H54 (cell line): ENCODE measurements around the gene ZFR.
"Not testable (repeated sequence)": the region's sequence is repeated elsewhere in the genome, so short reads cannot be mapped to it uniquely, and the experiment has no call there.

Source experiments
- DNase-seq: peaks from one replicate; pipeline ENCODE4 v3.0.0; 2011; ENCODE audit warnings: low spot score, mixed read lengths; ENCODE audit not compliant: insufficient read length
- FAIRE-seq: peaks from 3 replicates; lab custom pipeline; 2011; peaks lifted over from hg19 to GRCh38; lab: Jason Lieb, UNC
- POLR2A ChIP-seq: IDR thresholded peaks from 2 replicates; pipeline ENCODE4 v1.6.1; 2011; ENCODE audit warnings: low read depth, mild to moderate bottlenecking, low read length

ZFR gene

DNA sequence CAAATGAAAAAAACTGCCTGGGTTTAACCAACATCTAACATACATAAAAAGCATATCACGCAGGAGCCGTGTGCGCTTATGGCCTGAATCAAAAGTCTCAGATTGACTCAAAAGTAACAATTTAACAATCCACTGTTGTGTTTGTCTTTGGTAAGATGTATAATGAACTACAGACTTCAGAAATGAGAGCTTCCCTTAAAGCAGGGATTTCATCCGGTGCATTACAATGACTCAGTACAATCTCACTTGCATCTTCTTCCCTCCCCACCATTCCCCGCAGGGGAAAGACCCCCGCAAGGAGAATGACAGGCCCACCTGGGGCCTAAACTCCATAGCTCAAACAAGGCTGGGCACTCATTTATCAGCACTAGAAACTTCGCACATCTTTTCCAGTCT is 1.4 kb downstream of the ZFR start:
- TF ChIP-seq POLR2A: no peak
- peak; percentile 30 for FAIRE-seq
- no peak for DNase-seq

DNA sequence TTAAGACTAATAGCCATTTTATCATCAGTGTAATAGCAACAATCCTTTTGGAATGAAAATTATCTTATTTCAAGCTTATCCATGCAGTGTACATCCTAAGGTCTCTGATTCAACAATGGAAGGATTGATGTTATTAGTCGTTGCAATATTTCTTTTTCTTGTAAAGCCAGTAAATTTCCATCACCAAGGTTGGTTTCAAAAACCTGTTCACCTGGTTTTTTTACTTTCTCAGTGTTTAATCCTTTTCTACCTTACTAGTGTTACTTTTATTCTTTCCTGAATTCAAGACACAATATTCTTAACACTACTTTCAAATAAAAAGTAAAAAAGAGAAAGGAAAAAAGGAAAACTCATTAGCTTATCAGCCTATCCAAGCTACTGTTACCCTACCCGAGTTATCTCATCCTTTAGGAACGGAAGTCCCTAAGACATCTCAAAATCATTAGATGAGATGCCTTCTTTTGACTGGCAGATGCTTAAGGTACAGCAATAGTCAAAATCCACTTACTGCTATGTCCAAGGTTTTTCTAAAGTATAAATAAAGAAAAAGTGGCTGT is 5.4 kb downstream of the ZFR start:
- no peak for TF ChIP-seq POLR2A
- DNase-seq (no peak), FAIRE-seq (peak; percentile 71)

DNA sequence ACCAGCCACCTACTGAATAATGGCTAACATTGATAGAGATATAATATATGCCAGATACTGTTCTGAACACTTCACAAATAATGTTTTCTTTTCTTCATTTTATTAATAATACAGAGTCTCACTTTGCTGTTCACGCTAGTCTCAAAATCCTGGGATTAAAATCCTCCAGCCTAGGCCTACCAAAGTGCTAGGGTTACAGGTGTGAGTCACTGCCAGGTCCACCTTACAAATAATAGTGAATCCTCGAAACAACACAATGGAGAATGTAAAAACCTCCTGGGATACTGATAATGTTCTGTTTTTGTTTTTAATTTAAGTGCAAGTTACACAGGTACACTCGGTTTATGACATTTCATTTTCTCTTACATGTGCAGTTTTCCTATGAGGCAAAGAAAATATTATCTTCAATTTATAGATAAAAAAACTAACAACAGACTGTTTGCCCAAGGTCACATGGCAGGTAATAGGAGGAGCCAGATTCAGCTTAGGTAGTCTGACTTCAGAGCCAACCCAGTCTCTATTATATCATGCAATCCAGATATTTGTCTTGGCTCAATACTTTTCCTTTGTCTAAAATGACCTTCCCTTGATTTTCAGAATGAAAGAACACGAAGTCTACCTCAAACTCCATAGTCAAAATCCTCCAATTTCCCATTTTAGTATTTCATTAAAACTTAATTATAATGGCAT is 7.8 kb downstream of the ZFR start:
- peak; percentile 82 for FAIRE-seq
- DNase-seq: no peak
- TF ChIP-seq POLR2A: no peak

DNA sequence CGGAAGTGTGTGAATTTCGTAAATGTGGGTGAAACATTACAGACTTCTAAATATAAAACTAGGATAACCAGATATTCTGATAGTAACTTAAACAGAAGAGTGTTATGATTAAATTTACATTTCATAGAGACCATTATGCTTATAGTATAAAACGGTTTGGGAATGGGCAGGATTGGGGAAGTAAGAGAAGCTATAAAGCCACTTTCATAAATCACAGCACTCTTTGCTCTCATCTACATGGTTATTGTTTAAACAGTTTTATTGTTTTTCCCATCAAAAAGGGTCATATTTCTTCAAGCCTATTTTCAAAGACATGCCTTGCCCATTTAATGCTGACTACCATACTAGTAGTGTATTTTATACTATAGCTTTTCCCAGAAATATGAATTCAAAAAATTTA is 9.2 kb downstream of the ZFR start:
- TF ChIP-seq POLR2A: no peak
- DNase-seq (no peak), FAIRE-seq (peak; percentile 52)

DNA sequence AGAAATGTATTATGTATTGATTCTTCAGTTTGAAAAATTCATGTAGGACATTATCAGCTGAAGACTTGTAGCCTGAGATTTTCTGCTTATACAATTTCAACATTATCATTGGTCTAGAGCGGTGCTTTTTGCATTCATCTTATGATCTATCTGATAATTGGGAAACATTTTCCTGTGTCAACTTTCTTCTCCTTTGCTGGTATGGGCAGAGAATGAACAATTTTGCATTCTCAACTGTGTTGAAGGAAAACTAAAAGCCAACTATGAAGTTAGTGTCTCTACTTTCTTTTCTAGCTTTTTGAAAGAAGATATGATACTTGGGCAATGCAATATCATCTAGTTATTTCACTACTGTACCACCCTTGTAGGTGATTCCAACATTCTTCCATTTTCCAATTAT is 10.3 kb downstream of the ZFR start:
- no peak for DNase-seq
- TF ChIP-seq POLR2A: no peak
- peak; percentile 82 for FAIRE-seq

DNA sequence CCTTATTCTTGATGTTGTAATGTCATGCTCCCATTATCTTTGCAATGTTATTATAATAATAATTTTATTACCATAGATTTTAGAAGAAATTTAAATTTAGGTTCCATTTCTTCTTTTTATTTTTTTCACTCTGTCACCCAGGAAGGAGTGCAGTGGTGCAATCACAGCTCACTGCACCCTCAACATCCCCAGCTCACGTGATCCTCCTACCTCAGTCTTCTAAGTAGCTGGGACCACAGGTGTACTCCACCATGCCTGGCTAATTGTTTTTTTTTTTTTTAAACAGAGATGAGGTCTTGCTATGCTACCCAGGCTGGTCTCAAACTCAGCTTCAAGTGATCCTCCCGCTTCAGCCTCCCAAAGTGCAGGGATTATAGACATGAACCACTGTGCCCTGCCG is 11.9 kb downstream of the ZFR start:
- TF ChIP-seq POLR2A: no peak
- no peak for DNase-seq
- FAIRE-seq: no peak

DNA sequence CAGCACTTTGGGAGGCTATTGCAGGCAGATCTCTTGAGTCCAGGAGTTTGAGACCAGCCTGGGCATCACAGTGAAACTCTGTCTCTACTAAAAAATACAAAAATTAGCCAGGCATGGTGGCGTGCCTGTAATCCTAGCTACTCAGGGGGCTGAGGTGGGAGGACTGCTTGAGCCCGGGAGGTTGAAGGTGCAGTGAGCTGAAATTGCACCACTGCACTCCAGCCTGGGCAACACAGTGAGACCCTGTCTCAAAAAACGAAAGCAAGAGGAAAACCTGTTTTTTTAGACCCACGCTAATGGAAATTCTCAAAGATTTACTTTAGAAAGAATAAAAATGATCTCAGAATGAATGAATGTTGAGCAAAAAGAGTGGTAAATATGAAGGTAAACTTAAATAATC is 13.7 kb downstream of the ZFR start:
- DNase-seq, FAIRE-seq: not testable (repeated sequence)

DNA sequence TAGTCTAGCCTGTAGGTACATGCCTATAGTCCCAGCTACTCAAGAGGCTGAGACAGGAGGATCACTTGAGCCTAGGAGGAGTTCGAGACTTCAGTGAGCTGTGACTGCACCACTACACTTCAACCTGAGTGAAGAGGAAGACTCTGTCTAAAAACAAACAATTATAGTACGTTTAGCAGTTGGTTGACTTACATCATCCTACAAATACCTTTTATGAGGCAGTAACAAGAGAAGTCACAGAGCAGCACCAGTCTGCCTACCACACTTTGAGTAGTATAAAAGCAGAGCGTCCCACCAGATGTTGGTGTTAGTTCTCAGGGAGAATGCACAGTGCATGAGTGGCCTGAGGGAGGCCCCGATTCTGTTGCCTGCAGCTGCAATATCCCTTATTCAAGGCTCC is 16.1 kb downstream of the ZFR start:
- FAIRE-seq (no peak), DNase-seq (no peak)

DNA sequence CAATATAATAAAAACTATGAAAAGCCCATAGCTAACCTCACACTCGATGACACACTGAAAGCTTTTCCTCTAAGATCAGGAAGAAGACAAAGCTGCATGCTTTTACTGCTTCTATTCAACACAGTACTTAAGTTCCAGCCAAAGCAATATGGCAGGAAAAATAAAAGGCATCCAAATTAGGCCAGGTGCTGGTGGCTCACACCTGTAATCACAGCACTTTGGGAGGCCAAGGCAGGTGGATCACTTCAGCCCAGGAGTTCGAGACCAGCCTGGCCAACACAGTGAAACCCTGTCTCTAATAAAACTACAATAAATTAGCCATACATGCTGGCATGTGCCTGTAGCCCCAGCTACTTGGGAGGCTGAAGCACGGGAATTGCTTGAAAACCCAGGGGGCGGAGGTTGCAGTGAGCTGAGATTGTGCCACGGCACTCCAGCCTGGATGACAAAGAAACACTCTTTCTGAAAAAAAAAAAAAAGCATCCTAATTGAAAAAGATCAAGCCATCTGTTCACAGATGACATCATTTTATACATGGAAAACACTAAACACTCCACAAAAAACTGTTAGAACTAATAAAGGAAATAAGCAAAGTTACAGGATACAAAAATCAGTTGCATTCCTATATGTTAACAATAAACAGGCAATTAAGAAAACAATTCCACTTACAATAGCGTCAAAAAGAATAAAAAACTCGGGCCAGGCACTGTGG is 17.9 kb downstream of the ZFR start:
- TF ChIP-seq POLR2A: no peak
- no peak for DNase-seq
- no peak for FAIRE-seq

More for the DNA sequence above, 16.1 kb downstream of the ZFR start:
- no peak for TF ChIP-seq POLR2A

DNA sequence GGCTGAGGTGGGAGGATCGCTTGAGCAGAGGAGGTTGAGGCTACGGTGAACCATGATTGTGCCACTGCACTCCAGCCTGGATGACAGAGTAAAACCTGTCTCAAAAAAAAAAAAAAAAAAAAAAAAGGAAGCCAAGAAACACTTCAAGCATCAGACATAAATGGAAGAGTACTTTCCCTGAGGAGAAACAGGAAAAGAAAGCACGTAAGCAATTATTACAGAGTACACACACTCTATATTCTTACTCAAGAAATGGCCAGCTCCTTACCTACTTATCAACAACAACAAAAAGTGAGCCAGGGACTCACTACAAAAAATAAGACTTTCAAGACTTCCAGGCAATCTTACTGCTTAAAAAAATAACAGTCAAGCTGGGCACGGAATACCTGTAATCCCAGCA is 21.8 kb downstream of the ZFR start:
- DNase-seq (no peak), FAIRE-seq (peak; percentile 43)
- TF ChIP-seq POLR2A: no peak

DNA sequence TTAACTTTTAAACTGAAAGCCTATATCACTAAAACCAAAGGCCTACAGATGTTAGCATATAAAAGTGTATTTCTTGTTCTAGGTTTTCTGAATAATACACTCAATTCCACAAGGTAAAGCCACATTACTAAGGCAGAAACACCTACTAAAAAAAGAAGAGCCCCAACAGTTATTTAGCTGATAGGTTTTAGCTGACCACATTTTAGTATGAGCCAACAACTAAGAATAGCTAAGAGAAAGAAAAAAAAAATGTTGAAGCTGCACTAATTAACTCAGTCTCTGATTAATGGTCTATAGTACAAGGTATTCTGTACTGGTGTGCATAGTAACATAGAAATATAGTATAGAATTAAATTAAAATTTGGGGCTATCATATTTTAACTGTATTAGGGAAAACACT is 23.5 kb downstream of the ZFR start:
- TF ChIP-seq POLR2A: no peak
- no peak for DNase-seq
- FAIRE-seq: peak; percentile 65

DNA sequence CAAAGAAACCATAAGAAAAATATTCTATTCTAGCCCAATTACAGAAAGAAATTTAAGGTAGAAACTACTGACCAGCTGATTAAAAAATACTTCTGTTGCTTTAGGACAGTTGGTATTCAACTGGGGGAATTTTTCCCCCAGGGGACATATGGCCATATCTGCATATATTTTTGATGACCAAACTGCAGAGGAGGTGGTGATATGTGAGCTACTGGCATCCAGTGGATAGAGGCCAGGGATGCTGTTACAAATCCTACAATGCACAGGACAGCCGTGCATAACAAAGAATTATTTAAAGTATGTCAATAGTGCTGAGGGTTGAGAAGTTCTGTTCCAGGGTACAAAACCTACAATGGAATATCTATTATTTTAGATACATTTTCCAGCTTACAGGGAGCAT is 24.0 kb downstream of the ZFR start:
- TF ChIP-seq POLR2A: no peak
- DNase-seq (no peak), FAIRE-seq (peak; percentile 27)

DNA sequence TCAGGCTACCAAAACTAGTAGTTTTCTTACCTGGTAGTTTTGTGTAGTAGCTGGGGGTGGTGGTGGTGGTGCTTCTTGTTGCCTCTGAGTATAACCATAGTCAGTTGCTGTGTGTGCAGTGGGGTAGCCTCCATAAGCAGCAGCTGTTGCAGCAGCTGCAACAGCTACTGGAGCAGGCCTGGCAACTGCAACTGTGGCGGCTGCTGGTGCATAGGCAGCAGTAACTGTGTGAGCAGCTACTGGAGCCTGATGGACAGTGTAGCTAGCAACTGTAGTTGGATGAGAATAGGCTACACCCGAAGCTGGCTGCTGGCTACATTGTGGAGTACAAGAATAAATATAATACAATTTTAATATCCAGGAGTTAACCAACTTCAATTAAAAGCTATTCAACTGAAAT is 24.7 kb downstream of the ZFR start:
- DNase-seq (no peak), FAIRE-seq (no peak)
- no peak for TF ChIP-seq POLR2A

DNA sequence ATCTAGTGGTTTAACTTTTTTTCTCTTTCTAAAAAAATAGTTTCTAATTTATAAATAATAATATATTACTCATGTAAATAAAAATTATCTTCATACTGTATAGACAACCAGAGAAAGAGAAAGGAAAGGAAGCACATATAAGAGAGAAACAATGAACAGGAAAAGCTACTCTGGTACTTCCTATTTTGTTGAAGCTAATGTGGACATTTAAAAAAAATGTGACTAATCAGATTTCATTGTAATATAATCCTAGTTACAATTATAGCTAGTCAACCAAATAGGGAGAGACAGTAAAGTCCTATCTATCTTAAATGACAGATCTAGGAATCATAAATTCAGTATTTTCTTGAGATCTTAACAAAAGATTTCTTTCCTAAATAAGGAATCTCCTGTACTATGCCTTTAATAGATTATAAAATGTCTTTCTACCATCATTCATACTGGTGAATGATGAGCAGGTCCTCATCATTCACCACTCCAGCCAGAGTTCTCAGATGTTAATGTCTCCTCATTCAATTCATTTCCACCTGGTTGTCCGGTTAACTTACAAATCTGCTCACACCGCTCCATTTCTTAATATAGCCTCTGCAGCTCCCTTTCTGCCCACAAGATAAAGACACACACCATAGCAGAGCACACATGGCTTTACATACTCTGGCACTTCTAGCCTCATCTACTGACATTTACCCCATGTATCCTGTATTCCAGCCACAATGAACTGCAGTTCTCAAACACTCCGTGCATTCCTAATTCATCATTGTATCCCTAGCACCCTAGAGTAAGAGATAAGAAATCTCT is 30.9 kb downstream of the ZFR start:
- no peak for TF ChIP-seq POLR2A
- FAIRE-seq: peak; percentile 67
- no peak for DNase-seq

DNA sequence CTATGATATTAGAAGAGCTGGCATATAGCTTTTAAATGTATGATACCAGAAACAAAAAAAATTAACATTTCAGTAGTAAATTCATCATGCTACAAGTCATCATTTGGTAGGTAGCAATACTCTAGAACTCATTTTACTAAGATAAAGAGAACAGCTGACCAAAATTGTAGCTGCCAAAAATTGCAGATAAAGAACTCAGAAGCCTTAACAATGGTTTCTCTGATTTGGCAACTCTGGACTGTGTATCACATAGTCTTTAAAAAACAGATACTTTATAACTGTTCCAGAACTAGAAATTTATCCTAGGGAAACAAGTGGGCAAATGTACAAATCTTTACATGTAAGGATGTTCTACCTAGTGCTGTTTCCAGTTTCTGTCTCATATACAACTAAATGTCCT is 33.9 kb downstream of the ZFR start:
- DNase-seq (no peak), FAIRE-seq (no peak)
- no peak for TF ChIP-seq POLR2A
